Measurements from ENCODE around the gene STK16.
"Not testable (repeated sequence)": the region's sequence is repeated elsewhere in the genome, so short reads cannot be mapped to it uniquely, and the experiment has no call there.

Gene STK16

DNA sequence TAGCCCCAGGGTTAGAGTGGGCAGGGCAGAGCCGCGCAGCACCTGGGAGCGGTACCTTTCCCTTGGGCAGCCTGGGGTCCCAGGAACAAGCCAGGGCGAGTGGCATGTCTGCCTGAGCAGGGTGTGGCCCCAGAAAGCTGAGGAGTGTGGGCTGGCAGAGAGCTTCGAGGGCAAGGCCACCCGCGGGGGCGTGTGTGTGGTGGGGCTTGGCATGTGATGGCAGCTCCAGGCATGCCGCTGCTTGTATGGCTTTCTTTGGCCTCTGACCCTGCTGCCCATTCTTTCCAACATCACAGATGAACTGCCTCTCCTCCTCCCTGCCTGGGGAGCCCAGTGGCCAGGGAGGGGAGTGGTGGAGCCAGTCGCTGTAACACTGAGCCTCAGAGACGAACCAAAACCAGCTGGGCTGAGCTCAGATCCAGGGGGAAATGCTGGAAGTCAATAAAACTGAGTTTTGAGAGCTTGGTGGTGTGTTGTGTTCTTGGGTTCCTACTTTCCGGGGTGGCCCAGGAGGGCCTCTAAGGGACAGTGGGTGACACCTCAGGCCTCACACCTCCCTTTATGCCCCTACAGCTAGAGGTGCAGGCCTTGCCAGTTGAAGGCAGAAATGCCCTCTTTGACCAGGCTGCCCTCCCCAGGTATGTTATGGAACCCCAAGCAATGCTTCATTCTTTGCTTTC, 41.3 kb downstream of the STK16 start:
- peak in 34 of 56 donors; percentile 11 to 72 (median 50) for DNase-seq

DNA sequence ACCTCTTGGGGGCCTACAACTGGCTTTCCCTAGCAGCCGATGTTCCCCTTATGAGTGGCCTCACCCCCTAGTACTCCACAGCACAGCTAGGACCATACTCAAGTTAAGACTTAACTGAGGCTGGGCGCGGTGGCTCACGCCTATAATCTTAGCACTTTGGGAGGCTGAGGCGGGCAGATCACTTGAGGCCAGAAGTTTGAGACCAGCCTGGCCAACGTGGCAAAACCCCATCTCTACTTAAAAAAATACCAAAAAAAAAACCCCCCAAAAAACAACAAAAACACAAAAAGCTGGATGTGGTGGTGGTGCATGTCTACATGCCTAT, 41.8 kb downstream of the STK16 start:
- DNase-seq = not testable (repeated sequence)

DNA sequence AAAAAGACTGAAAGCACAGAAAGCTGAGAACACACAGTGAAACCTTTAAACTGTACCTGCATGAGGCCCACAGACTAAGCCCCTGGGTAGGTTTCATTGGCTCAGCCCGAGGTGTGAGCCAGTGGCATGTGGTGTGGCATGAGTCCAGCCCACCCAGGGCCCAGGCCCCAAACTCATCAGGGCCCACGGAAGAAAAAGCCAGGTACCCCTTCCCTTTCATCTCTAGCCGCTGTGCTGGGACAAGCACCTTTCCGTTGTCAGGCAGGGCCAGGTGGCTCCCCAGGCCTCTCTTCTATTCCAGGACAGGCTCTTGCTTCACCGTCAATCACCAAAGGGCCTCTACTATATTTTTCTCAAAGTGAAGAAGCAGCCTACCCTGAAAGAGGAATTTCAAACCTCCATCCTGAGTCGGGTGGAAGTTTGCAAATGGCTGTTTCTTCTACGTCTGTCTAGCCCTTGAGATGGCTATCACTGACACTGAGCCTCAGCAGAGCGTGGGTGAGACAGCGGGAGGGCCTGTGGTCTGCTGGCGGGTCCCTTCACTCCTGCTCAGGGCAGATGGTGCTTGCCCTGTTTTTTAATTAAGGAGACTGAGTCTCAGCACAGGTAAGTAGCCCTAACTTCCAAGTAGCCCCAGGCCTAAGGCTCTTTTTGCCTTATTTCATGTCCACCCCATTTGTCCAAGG, 42.4 kb downstream of the STK16 start:
- no peak for DNase-seq

- DNase-seq = no peak
Measured at GRCh38 chr2:219289195-219289536, 43.9 kb downstream of the STK16 start.

DNA sequence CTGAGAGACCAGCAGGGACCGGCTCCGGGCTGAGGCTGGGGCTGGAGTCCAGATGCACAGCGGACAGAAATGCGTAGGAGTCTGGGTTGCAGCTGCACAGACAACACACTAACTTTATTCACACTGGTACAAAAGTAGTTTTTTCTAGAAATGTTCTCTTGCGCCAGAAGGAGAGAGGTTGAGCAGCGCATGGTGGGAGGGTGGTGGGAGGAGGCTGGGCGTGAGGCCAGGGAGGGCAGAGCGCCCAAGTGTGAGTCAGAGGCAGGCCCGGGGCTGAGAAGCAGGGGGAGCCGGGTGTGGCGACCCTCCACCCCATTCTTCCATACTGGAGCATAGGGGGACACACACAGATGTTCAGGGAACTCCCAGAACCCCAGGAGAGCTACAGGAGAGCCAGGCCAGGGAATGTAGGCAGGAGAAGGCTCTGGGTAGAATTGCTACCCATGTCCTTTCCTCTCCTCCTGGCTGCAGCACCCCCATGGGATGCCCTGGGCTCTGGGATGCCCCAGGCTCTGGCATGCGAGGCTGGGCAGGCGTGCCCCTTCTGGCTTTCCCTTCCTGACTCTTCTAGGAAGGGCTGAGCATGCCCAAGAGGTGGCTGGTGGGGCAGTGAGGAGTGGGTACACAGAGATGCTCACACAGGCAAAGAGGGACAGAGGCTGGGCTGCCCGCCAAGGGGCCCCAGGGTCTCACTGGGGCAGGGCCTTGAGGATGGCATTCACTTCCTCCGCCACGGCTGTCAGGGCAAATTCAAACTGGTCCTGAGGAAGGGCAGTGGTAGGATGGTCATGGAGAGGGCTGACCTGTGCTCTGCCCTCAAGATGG, 44.5 kb downstream of the STK16 start:
- peak in 53 of 56 donors; percentile 33 to 96 (median 82) for DNase-seq

DNA sequence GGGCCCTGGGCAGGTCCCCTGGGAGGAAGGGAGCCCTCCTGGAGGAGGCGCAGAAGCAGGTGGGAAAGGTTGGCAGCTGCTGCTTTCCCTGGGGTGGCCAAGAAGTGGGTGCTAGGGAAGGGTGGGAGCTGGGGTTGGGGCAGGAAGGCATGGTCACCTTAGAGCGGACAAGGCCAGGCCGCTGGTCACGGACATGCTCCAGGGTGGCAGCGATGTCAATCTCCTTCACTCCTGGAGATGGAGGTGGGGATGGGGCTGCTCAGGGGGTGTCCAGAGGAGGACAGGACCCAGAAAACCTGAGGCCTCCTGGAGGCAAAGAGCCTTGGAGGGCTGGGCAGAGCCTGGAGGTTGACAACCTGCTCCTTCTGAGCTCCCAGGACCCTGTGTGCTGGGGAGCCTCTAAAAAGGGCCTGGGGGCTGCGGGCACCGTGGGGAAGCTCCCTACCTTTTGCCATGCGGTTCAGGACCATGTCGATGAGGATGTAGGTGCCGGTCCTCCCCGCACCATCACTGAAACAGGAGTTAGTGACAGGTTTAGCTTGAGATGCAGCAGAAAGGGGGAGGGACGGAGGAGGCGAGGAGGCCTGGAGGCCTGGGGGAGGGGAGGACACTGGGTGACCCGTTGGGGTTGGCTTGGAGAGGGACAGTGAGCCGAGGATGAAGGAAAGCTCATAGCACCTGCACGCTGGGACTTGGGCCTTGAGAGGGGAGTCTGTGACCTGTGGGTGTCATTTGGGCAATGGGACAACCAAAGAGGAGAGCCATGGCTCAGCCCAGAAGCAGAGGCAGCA, 45.3 kb downstream of the STK16 start:
- DNase-seq = no peak

GRCh38 chr2:219291394-219291793, 46.1 kb downstream of the STK16 start:
- no peak for DNase-seq

- DNase-seq = no peak
Measured at GRCh38 chr2:219291910-219292490, 46.7 kb downstream of the STK16 start.

DNA sequence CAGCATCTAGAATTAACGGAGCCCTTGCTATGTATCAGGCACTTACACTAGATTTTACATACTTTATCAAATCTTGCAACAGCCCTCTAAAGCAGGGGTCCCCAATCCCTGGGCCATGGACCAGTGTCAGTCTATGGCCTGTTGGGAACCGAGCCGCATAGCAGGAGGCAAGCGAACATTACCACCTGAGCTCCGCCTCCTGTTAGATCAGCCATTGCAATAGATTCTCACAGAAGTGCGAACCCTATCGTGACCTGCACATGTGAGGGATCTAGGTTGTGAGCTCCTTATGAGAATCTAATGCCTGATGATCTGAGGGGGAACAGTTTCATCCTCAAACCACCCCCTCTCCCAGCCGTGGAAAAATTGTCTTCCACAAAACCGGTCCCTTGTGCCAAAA, 47.3 kb downstream of the STK16 start:
- DNase-seq = no peak

DNA sequence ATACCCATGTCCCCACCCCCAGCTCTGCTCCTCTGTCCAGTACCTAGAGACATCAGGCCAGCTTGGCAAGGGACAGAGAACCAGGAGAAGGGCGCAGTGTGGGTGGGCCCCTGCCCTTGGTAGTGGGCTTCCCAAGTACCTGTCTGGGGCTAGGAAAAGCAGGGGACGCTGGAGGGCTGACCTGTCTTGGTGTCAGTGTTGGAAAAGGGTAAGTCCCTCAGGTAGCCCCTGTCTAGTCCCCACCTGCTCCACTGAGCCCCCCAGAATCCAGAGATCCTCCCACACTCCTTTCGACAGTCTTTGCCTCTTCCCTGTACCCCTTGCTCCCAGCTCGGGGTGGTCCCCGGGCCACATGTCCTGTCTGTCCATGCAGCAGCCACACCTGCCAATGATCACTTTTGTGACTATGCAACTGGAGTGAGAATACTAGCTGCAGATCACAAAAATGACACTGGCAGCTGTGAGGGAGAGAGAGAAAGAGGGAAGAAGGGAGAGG, 48.5 kb downstream of the STK16 start:
- DNase-seq = no peak

DNA sequence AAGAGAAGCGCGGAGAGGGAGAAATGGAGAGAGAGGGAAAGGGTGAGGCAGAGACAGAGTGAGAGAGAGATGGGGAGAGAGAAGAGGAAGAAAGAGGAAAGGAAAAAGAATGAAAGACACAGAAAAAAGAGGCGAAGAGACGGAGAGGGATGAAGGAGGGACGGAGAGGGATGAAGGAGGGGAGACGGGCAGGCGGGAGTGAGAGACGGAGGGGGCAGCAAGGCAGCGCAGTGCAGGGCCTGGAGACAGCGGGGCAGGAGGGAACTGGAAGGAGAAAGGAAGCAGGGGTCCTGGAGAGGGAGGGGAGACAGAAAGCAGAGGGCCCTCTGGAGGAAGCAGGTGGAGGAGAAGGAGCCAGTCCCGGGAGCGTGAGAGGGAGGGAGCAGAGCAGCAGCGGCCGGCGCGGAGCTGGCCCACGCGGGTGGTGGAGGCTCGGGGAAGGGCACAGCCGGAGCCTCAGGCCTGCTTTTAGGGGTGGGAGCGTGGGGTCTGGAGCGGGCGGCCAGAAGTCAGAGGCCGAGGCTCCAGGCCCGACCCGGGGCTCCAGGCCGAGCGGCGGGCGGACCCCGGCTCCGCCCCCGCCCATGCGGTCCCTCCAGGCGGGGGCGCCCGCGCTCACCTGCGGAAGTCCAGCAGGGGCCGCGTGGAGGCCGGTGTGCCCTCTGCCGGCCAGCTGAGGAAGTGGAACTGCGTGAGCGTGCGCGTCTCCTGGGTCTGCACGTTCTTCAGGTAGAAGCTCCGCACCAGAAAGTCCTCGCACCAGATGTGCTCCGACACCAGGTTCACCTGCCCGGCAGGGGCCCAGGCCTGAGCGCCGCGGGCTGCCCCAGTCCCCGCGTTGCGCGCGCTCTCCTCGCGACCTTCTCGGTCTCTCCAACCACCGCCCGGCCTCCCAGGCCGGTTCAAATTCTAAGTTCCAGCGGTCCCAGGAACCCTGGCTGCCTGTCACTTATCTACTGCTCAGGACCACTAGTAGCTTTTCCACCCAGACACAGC, 49.4 kb downstream of the STK16 start:
- peak in 47 of 56 donors; percentile 36 to 90 (median 68) for DNase-seq

DNA sequence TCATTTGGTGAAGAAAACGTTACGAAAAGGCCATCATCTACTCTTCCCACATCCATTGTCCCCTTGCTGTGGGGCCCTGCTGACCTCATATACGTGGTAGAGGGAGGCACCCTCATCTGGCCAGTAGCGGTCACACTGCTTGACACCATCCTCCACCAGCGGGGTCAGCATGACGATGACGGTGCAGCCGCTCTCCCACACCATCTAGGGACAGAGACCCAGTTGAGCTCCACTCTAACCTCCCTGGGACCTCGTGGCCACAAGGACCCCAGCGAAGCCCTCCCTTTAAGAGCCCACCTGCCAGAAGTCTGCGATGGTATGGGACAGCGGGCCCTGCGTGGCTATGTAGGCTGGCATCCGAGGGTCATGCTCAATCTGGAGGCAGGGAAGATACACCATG, 50.9 kb downstream of the STK16 start:
- DNase-seq = no peak

DNA sequence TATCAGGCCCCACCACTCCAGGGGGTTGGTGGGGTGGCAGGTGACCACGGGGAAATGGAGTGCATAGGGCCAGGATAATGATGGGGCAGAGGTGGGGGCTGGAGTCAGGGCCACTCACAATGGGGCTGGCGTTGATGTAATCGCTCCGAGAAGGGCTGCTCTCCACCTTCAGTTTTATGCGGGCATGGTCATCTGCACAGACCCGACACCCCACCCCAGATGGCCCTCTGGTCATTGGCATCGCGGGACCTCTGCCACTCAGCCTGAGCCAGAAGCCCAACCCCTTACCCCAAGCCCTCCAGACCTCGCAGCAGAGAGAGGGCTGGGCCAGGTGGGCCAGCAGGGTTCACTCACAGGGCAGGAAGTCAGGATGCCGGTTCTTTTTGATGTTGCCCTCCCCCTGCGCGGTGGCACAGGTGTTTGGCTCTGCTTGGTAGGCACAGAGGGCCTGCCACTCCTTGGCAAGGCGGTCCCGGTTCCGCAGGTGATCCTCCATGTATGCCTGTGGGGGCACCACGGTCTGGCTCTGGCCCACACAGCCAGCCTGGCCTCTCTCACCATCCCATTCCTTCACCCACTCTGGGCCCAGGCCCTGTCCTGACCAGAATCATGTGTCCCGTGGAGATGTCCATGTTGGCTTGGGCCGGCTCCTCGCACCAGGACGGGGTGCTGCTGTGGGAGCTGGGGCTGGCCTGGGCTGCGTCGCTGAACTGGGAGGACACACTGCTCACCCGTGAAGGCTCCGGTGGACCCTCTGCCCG, 51.5 kb downstream of the STK16 start:
- no peak for DNase-seq

GRCh38 chr2:219297766-219298456, 52.6 kb downstream of the STK16 start:
- no peak for DNase-seq

DNA sequence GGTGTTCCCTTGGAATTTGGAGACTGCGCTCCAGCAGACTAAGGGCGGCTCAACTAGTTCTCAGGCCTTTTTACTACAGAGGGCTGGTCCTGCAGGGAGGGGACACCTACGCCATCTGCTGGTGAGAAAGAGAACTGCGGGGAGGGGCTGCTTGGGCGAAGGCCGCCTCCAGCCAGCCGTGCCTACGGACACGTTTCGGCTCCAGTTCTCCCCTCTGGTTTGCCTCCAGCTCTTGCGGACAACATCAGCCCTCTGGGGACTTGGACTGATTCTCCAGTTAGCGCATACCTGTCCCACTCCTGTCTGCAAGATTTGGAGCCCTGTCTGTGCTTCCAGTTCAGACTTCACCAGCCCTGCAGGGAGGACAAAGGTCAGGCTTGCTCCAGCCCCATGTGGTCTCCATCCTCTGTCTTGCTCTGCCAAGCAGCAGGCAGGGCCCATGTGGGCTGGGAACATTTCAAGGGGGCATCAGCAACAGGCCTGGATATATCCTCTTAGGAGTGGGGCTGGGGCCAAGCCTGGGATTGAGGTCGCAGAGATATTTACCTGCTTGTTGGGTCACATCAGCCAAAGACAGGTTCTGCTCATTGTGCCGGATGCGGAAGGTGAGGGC, 53.6 kb downstream of the STK16 start:
- DNase-seq = peak in 53 of 56 donors; percentile 36 to 92 (median 74)

DNA sequence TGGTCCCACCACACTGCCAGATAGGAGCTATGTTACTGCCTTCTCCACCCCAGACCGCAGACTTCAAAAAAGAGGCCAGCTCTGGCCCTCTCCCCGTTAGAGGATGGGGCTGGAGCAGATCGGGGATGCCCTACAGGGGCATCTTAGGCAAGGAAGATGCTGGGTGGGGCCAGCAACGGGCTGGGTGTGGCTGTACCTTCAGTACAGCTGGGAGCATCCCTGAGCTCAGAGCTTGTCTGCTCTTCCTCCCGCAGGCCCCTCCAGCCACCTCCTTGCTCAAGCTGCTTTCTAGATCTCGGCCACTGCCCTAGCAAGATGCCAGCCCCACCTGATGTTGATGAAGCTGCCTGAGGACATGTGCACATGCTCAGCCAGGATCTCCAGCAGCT, 54.1 kb downstream of the STK16 start:
- DNase-seq = no peak

Data from nucleus accumbens (tissue), 56 donors.